Measurements from ENCODE around the gene CDK14. TPM values are rescaled to one million over a fixed set of nuclear protein-coding genes. Genes with fewer than 3 reads are reported as not detected.

Gene CDK14
- total and polyA plus RNA-seq, 11 donors = 2.9 to 37.7 (median 21.3) TPM

DNA sequence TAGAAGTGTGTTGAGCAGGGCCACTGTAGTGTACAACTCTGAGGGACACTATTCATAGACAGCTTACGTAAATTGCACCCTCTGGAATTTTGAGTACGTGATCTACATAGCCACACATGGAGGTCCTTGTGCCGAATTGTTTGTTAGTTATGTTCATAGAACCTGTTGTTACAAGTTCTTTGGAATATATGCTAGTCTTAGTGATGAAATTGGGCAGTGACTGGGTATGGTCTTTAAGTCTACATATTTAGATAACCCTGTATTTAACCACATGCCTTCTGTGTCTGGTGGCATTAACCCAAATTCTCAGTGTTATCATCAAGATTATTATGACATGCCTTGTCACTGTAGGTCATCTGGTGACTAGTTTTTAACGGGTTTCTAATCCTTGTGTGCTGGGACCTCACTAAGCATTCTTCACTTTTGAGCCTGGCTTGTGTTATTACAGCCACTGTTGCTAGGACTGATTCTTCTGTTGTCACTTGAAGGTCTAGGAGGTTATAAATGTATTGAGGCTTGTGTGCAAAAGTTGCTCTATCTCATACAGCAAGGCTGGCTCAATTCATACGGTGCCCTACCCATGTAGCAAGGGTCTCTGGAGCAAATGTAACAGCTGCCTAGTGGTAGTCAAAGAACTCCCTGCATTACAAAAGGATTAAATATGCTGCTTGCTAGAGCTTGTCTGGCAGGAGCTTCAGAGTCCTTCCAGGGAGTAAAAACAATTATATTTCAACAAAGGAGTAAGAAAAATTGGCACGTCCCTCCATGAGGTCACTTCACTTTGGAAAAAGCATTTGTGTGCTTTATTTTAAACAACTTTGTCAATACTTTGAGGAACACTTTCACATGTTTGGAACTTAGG lies 65.4 kb downstream of the CDK14 start:
- Histone ChIP-seq H3K27ac (peak overlapping the region; percentile 58 to 90 (median 81)), H3K9me3 (no peaks in the 10 kb centered on the region), H3K4me3 (peak overlapping the region in 1 of 12 donors; percentile 19), H3K4me1 (peaks cover 0 to 48% (median 22%) of the 10 kb centered on the region in 12 donors), H3K36me3 (no peaks in the 10 kb centered on the region), H3K27me3 (no peaks in the 10 kb centered on the region)
- DNase-seq (no peak), ATAC-seq (peak; percentile 93 to 95 (median 94))
- TF ChIP-seq, protein P1, sequence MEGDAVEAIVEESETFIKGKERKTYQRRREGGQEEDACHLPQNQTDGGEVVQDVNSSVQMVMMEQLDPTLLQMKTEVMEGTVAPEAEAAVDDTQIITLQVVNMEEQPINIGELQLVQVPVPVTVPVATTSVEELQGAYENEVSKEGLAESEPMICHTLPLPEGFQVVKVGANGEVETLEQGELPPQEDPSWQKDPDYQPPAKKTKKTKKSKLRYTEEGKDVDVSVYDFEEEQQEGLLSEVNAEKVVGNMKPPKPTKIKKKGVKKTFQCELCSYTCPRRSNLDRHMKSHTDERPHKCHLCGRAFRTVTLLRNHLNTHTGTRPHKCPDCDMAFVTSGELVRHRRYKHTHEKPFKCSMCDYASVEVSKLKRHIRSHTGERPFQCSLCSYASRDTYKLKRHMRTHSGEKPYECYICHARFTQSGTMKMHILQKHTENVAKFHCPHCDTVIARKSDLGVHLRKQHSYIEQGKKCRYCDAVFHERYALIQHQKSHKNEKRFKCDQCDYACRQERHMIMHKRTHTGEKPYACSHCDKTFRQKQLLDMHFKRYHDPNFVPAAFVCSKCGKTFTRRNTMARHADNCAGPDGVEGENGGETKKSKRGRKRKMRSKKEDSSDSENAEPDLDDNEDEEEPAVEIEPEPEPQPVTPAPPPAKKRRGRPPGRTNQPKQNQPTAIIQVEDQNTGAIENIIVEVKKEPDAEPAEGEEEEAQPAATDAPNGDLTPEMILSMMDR (IDR thresholded peaks at IDR 0.05) = no peak
- TF ChIP-seq POLR2A (IDR thresholded peaks at IDR 0.05) = no peak
- intact Hi-C loops (cut with DNase I) = no loop called here
- WGBS, 4 donors = 30 to 38% (median 34%) methylated on average over 6 of the region's 6 CpGs

DNA sequence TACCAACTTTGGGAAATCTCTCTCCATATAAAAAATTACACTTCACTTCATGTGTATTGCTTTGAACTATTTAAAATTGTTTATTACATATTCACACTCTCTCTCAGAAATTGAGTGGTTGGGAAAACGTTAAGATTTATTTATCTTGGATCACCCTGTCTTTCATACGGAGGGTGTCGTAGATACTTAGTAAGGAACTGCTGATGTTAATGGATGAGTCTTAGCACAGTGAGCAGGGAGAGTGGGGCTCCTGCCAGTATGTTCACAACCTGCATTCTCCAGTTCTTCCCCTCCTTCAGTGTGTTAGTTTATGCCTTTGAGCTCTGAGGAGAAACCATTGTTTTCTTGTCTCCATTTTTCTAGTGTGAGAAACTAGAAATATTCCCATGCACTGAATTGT lies 67.1 kb downstream of the CDK14 start:
- 48 to 54% (median 52%) methylated on average over 3 of the region's 3 CpGs for WGBS, 4 donors
- Histone ChIP-seq H3K27me3 (no peaks in the 10 kb centered on the region), H3K4me3 (no peak overlapping the region), H3K4me1 (peaks cover 0 to 49% (median 22%) of the 10 kb centered on the region in 12 donors), H3K9me3 (no peaks in the 10 kb centered on the region), H3K27ac (peak overlapping the region in 1 of 12 donors; percentile 25), H3K36me3 (no peaks in the 10 kb centered on the region)
- TF ChIP-seq, protein P1 (IDR thresholded peaks at IDR 0.05) = no peak
- no peak for TF ChIP-seq POLR2A (IDR thresholded peaks at IDR 0.05)
- no peak for DNase-seq
- intact Hi-C loops (cut with DNase I) = no loop called here
- no peak for ATAC-seq

DNA sequence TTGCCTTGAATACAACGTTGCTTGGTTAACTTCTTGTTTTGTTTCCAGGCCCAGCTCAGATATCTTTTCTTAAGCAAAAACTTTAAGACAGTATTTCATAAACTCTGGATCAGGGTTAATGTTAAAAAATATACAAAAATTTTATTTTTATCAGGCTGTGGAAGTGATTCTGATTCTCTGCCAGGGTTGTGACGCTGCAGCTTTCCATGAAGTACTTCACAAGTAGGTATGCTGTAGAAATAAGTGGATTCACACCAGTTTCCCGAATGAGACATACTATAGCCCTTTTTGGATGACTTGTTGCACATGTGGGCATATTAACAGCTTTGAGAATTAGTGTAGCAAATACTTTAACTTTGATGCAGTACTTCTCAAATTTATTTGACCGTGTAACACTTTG lies 70.1 kb downstream of the CDK14 start:
- ATAC-seq = no peak
- Histone ChIP-seq H3K36me3 (no peaks in the 10 kb centered on the region), H3K27ac (peak overlapping the region in 2 of 12 donors; percentile 3 to 44), H3K9me3 (no peaks in the 10 kb centered on the region), H3K27me3 (no peaks in the 10 kb centered on the region), H3K4me3 (no peak overlapping the region), H3K4me1 (peaks cover 0 to 45% (median 12%) of the 10 kb centered on the region in 12 donors)
- peak in 1 of 5 donors; percentile 35 for DNase-seq
- intact Hi-C loops (cut with DNase I) = no loop called here
- WGBS, 4 donors = 48 to 57% (median 52%) methylated on average over 4 of the region's 4 CpGs
- no peak for TF ChIP-seq POLR2A (IDR thresholded peaks at IDR 0.05)
- TF ChIP-seq, protein P1 (IDR thresholded peaks at IDR 0.05) = no peak

DNA sequence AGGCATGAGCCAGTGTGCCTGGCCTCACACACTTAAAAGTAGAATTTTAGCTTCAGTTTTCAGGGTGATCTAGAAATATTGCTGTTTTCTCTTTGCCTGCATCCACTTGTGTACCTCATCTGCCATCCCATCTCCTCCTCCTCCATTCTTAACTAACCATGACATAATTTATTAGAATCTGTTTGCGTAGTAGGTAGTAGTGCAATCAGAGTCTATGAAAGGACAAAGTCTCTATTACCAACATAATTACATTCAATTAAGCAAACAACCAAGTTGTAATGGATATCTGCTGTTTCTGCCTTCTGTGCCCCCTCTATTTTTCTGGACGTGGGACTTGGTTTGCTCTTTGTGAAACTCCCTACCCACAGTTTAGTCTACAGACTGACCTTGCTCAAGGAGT lies 72.9 kb downstream of the CDK14 start:
- peak overlapping the region in 1 of 12 donors; percentile 16 for H3K27ac ChIP-seq
- intact Hi-C loops (cut with DNase I) = no loop called here

More for the DNA sequence above, 72.9 kb downstream of the CDK14 start:
- TF ChIP-seq, protein P1 (IDR thresholded peaks at IDR 0.05) = no peak
- no peak for TF ChIP-seq POLR2A (IDR thresholded peaks at IDR 0.05)
- ATAC-seq (no peak), DNase-seq (no peak)
- H3K27me3 ChIP-seq = no peaks in the 10 kb centered on the region
- no peak overlapping the region for H3K4me3 ChIP-seq
- H3K36me3 ChIP-seq = no peaks in the 10 kb centered on the region
- H3K4me1 ChIP-seq = peaks cover 0 to 22% (median 0%) of the 10 kb centered on the region in 12 donors
- H3K9me3 ChIP-seq = no peaks in the 10 kb centered on the region
- 77 to 89% (median 86%) methylated on average over 2 of the region's 2 CpGs for WGBS, 4 donors

All from heart left ventricle (tissue), 16 donors.